ENCODE results near the gene TTC9.

TTC9 gene

DNA sequence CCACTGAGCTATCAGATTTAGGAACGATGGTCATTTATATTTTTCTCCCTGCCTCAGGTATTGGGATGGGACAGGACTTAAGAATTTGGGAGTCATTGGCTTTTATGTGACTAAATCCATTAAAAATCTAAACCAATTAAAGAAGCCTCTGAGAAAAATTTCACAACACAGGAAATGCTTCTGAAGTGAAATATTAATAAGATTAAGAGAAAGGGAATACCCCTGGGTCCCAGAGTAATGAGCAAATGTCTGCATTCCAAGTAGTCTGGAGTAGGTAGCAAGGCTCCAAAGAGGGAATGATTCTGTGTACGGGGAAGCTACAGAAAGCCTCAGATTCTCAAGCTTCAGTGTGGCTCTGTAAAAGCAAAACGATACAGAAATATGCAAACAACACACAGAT is 40.6 kb upstream of the TTC9 start:
- peak overlapping the region; percentile 44 for H3K4me3 ChIP-seq (ENCODE audit: low read depth, low read length)
- TF ChIP-seq, protein P1, sequence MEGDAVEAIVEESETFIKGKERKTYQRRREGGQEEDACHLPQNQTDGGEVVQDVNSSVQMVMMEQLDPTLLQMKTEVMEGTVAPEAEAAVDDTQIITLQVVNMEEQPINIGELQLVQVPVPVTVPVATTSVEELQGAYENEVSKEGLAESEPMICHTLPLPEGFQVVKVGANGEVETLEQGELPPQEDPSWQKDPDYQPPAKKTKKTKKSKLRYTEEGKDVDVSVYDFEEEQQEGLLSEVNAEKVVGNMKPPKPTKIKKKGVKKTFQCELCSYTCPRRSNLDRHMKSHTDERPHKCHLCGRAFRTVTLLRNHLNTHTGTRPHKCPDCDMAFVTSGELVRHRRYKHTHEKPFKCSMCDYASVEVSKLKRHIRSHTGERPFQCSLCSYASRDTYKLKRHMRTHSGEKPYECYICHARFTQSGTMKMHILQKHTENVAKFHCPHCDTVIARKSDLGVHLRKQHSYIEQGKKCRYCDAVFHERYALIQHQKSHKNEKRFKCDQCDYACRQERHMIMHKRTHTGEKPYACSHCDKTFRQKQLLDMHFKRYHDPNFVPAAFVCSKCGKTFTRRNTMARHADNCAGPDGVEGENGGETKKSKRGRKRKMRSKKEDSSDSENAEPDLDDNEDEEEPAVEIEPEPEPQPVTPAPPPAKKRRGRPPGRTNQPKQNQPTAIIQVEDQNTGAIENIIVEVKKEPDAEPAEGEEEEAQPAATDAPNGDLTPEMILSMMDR (IDR thresholded peaks at IDR 0.05; ENCODE audit: borderline replicate concordance, insufficient read depth, low read depth, low read length) = no peak

DNA sequence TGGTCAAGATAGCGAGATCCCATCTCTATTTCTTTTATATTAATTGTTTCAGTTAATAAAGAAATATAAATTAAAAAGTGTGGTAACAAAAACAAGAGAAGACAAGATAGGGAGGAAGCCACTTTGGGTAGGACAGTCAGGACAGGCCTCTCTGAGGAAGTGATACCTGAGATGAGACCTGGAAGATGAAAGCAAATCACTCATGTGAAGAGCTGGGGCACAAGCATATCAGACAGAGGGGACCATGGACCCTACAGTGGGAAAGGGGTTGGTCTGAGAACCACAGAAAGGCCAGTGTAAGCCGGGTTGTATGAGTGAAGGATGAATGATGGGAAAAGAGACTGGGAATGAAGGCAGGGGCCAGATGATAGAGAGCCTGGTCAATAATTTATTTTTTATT is 39.5 kb upstream of the TTC9 start:
- TF ChIP-seq, protein P1 (IDR thresholded peaks at IDR 0.05; ENCODE audit: borderline replicate concordance, insufficient read depth, low read depth, low read length) = no peak
- H3K4me3 ChIP-seq (ENCODE audit: low read depth, low read length) = no peak overlapping the region

DNA sequence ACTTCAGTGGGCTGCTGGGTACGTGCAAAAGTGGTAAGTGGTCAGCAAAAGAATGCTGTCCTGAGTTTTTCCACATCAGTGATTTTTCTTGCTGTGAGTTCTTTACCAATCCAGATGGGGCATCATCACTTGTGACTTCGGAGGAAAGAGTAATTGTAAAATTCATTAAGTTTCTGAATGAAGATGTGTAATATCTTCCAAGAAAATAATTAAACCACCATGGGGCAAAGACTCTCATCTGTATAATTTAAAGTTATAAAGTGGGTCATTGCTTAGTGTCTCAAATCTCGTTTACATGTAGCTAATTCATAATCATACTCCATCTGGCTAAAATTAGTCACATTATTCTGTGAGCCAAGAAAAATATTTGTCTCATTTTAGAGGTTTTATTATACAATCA is 30.5 kb upstream of the TTC9 start:
- no peak overlapping the region for H3K4me3 ChIP-seq (ENCODE audit: low read depth, low read length)
- TF ChIP-seq, protein P1 (IDR thresholded peaks at IDR 0.05; ENCODE audit: borderline replicate concordance, insufficient read depth, low read depth, low read length) = no peak

DNA sequence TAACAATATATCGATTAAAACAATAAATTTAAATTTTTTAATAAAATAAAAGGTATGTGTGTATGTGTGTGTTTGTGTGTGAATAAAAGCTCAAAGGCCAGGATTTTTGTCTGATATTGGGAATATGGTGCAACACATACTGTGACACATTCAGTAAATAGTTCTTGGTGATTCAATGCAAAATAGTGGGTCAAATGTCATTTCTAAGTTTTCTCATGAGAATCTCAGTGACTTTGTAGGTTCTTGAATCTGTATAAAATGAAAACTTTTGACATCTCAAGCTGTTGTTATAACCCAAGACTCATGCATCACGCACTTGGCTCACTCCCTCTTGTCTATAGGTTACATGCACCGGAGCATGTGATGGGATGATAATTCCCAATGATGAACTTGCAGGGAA is 25.1 kb upstream of the TTC9 start:
- H3K4me3 ChIP-seq (ENCODE audit: low read depth, low read length) = no peak overlapping the region
- TF ChIP-seq, protein P1 (IDR thresholded peaks at IDR 0.05; ENCODE audit: borderline replicate concordance, insufficient read depth, low read depth, low read length) = no peak

DNA sequence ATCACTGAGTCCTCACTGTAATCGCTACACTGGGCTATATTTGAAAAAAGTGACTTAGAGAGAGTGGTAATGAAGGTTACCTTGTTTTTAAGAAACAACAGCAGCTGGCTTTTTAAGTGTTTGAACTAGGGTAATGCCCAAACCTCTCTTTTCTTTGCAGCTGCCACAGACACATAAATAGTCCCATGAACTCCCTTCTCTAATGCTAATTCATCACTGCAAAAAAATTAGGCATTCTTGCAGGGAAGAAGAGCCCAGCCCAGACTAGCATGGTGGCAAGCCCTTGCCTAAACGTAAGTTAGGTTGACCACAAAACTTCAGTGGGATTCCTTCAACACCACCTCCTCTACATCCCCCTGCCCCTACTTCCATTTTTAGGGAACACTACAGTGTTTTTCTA is 23.4 kb upstream of the TTC9 start:
- TF ChIP-seq, protein P1 (IDR thresholded peaks at IDR 0.05; ENCODE audit: borderline replicate concordance, insufficient read depth, low read depth, low read length) = no peak
- no peak overlapping the region for H3K4me3 ChIP-seq (ENCODE audit: low read depth, low read length)

DNA sequence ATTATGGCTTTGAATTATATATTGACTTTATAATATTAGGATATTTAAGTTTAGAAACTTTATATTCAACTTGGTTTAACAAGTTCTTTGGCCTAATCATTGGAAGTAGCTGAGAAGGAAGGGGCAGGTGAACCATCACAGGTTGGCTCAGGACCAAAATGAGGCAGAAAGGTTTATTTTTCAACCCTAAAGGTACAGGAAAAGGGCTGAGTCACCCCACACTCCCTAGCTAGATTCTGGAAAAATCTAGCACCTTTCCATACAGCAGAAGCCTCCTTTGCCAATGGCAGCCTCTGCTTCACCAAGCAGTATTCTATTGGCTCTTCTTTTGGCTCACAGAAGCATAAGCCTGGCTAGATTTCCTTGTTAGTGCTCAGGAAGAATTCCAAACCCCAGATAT is 22.0 kb upstream of the TTC9 start:
- TF ChIP-seq, protein P1 (IDR thresholded peaks at IDR 0.05; ENCODE audit: borderline replicate concordance, insufficient read depth, low read depth, low read length) = no peak
- no peak overlapping the region for H3K4me3 ChIP-seq (ENCODE audit: low read depth, low read length)

DNA sequence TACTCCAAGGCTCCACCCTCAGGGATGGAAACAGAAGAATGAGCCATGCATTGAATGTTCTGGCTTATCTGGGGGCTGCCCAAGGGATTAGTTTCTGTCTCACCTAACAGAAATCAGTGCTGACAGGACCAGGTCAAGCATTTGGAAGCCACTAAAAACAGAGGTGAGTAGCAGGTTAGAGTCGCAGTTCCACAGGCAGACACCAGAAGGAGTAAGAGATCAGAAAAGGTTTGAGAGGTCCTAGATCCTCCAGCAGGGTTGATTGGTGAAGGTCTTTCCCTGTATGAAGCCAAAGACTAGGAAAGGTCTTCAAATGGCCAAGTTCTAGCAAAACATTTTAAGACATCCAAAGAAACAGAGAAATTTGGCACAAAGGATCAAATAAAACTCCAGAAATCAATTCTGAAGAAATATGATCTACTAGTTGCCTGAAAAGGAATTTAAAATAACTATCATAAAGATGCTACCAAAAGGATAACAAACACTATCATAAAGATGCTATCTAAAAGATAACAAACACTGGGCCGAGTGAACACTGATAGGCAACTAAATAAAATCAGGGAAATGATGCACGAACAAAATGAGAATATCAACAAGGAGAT is 19.5 kb upstream of the TTC9 start:
- TF ChIP-seq, protein P1 (IDR thresholded peaks at IDR 0.05; ENCODE audit: borderline replicate concordance, insufficient read depth, low read depth, low read length) = peak; percentile 81

More for the DNA sequence above, 19.5 kb upstream of the TTC9 start:
- H3K4me3 ChIP-seq (ENCODE audit: low read depth, low read length) = no peak overlapping the region

Data from GM12875 (cell line).